ENCODE data around the gene ABHD16B.

The ABHD16B gene

DNA sequence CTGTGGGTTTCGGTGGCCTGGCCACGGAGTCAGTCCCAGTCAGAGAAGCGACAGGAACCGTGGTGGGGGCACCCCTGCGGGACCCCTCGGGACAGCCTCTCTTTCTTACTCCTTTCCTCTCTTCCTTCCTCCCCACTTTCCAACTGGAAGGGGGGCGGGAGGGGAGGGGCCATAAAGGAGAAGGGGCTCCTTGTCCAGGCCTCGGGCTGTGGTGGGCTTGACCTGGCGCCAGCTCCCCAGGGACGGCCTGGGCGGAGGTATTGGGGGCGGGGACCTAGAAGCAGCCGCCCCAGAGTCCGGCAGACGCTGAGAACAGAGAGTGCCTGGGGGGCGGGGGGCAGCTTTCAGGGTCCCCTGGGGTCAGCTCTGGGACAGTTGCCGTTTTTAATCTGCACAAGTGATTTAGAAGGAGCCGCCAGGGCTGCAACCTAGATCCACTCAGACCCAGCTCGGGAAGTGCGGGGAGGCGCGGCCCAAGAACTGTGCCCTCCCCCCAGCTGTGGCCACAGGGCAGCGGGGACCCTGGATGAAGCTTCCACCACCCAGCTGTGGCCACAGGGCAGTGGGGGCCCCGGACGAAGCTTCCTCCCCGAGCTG lies 6.4 kb upstream of the ABHD16B start:
- ChIA-PET CTCF (no interaction called here), POLR2A (interaction anchor here (0.9 kb wide), 1 partner anchor 10 kb away, joined by 9 read pairs; the partner anchor contains the start of gene TPD52L2)
- TF ChIP-seq SP1 (IDR thresholded peaks at IDR 0.05) = no peak
- no peak for TF ChIP-seq ARNT (IDR thresholded peaks at IDR 0.05)
- no peak for TF ChIP-seq L3MBTL2 (conservative IDR thresholded peaks at IDR 0.05)
- TF ChIP-seq, protein P1, sequence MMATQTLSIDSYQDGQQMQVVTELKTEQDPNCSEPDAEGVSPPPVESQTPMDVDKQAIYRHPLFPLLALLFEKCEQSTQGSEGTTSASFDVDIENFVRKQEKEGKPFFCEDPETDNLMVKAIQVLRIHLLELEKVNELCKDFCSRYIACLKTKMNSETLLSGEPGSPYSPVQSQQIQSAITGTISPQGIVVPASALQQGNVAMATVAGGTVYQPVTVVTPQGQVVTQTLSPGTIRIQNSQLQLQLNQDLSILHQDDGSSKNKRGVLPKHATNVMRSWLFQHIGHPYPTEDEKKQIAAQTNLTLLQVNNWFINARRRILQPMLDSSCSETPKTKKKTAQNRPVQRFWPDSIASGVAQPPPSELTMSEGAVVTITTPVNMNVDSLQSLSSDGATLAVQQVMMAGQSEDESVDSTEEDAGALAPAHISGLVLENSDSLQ (IDR thresholded peaks at IDR 0.05) = no peak
- TF ChIP-seq ZNF384 (IDR thresholded peaks at IDR 0.05) = no peak
- no peak for TF ChIP-seq TARDBP (IDR thresholded peaks at IDR 0.05)
- no peak for DNase-seq (ENCODE audit: extremely low spot score)

DNA sequence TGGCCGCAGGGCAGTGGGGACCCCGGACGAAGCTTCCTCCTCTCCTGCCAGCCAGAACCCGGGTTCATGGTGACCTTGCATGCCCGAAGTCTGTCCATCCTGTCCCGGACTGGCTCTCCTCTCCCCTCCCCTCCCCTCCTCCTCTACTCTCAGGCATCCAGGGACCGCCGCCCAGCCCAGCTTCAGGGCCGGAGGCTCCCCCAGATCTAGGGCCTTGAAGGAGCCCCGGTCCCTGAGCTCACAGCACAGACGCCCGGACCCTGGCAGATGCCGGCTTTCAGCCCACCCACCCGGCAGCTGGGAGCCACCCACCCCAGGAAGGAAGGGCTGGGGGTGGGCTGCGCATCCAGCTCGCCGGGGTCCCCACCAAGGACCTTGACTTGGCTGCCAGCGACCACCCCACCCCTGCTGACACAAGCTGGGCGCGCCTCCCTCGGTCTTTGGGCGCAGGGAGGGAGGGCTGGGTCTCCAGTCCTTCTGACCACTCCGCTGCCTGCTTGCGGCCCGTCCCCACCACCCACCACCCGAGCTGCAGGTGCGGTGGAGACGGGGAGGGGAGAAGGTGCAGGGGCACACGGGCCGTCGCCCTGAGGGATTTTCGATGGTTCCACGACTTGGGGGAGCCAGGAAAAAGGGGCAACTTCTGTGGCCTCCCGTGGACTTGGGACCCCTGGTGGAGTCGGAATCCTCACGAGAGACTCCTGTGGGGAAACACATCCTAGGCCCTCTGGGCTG lies 5.8 kb upstream of the ABHD16B start:
- CTCF ChIA-PET = interaction anchor here (0.6 kb wide), 1 partner anchor 73 kb away, joined by 3 read pairs; no protein-coding TSS in a partner anchor
- no peak for TF ChIP-seq L3MBTL2 (conservative IDR thresholded peaks at IDR 0.05)
- TF ChIP-seq, protein P1 (IDR thresholded peaks at IDR 0.05) = no peak
- no peak for TF ChIP-seq CTBP1 (IDR thresholded peaks at IDR 0.05; ENCODE audit: borderline replicate concordance)
- no peak for TF ChIP-seq SP1 (IDR thresholded peaks at IDR 0.05)
- no peak for TF ChIP-seq HDGF (IDR thresholded peaks at IDR 0.05; ENCODE audit: borderline replicate concordance)
- TF ChIP-seq ZNF384 (IDR thresholded peaks at IDR 0.05) = no peak
- TF ChIP-seq NFRKB (IDR thresholded peaks at IDR 0.05) = no peak
- no peak for TF ChIP-seq ELF4 (IDR thresholded peaks at IDR 0.05)
- TF ChIP-seq ARNT (IDR thresholded peaks at IDR 0.05) = no peak
- no peak for TF ChIP-seq BHLHE40 (IDR thresholded peaks at IDR 0.05; ENCODE audit: borderline replicate concordance)
- TF ChIP-seq SUZ12 (IDR thresholded peaks at IDR 0.05) = no peak
- no peak for TF ChIP-seq TARDBP (IDR thresholded peaks at IDR 0.05)
- no peak for TF ChIP-seq LEF1 (IDR thresholded peaks at IDR 0.05; ENCODE audit: borderline replicate concordance)
- no peak for TF ChIP-seq FOXM1 (IDR thresholded peaks at IDR 0.05; ENCODE audit: borderline replicate concordance)
- DNase-seq (ENCODE audit: extremely low spot score) = no peak
- POLR2A ChIA-PET = interaction anchor here (0.9 to 1.2 kb wide), 2 partner anchors 9 kb away, joined by 6 to 9 read pairs; partner anchors contain the start of gene TPD52L2

DNA sequence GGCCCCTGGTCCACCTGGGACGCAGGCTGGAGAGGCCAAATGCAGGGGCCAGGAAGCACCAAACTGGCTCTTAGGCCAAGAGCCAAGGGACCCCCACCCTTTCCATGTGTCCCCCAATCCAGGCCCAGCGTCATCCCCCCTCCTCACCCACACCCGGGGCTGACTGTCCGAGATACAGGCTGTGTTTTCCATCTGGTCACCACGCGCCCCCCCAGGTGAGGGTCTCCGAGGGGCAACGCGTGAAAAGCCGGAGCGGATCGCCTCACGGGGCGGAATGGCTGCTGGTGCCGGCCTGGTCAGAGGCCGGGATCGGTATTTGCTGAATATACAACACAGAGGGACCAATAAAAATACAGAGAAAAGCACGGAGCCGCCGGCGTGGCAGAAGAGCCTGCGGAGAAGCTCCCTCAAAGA lies 5.2 kb upstream of the ABHD16B start:
- TF ChIP-seq CTBP1 (IDR thresholded peaks at IDR 0.05; ENCODE audit: borderline replicate concordance) (no peak), BHLHE40 (IDR thresholded peaks at IDR 0.05; ENCODE audit: borderline replicate concordance) (no peak), L3MBTL2 (conservative IDR thresholded peaks at IDR 0.05) (no peak), ARNT (IDR thresholded peaks at IDR 0.05) (no peak), NFRKB (IDR thresholded peaks at IDR 0.05) (no peak), LEF1 (IDR thresholded peaks at IDR 0.05; ENCODE audit: borderline replicate concordance) (no peak), FOXK2 (IDR thresholded peaks at IDR 0.05) (no peak), SP1 (IDR thresholded peaks at IDR 0.05) (no peak), ELF4 (IDR thresholded peaks at IDR 0.05) (no peak), SUZ12 (IDR thresholded peaks at IDR 0.05) (no peak), HDGF (IDR thresholded peaks at IDR 0.05; ENCODE audit: borderline replicate concordance) (no peak)
- CTCF ChIA-PET = interaction anchor here (0.6 kb wide), 1 partner anchor 74 kb away, joined by 3 read pairs; no protein-coding TSS in a partner anchor
- POLR2A ChIA-PET = interaction anchor here (1.2 kb wide), 1 partner anchor 9 kb away, joined by 6 read pairs; the partner anchor contains the start of gene TPD52L2
- DNase-seq (ENCODE audit: extremely low spot score) = no peak

DNA sequence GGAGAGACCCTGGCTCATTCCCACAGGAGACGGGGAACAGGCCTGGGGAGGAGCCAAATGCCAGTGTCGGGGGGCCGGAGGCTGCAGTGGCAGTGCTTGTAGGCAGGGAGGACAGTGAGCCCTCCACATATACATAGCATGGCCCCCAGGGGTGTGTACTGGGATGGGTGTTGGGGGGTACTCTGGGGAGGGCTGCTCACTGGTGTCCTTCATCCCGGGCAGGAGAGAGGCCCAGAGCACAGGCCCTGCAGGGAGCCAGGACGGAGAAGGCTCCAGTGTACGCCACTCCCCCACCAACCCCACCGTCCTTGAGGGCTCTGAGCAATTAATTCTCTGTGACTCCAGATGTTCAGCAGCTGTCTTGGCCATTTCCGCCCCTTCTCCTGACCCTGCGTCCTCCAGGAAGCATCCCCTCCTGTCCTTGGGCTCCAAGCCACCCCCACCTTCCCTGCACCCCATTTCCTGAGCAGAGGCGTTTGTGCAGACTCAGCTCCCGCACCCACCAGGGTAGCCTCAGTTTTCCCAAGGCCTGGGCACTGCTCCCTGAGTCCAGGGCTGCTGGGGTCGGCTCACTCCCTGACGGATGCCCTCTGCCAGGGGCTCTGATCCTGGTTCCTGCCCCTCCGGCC lies 3.4 kb upstream of the ABHD16B start:
- POLR2A ChIA-PET = no interaction called here
- CTCF ChIA-PET = no interaction called here
- no peak for DNase-seq (ENCODE audit: extremely low spot score)
- TF ChIP-seq ZNF384 (IDR thresholded peaks at IDR 0.05) (no peak), HDGF (IDR thresholded peaks at IDR 0.05; ENCODE audit: borderline replicate concordance) (no peak), L3MBTL2 (conservative IDR thresholded peaks at IDR 0.05) (no peak), BHLHE40 (IDR thresholded peaks at IDR 0.05; ENCODE audit: borderline replicate concordance) (no peak), ELF4 (IDR thresholded peaks at IDR 0.05) (no peak), CTBP1 (IDR thresholded peaks at IDR 0.05; ENCODE audit: borderline replicate concordance) (no peak), FOXM1 (IDR thresholded peaks at IDR 0.05; ENCODE audit: borderline replicate concordance) (no peak), NFRKB (IDR thresholded peaks at IDR 0.05) (no peak), SUZ12 (IDR thresholded peaks at IDR 0.05) (no peak), TARDBP (IDR thresholded peaks at IDR 0.05) (no peak)
- TF ChIP-seq, protein P1 (IDR thresholded peaks at IDR 0.05) = no peak

DNA sequence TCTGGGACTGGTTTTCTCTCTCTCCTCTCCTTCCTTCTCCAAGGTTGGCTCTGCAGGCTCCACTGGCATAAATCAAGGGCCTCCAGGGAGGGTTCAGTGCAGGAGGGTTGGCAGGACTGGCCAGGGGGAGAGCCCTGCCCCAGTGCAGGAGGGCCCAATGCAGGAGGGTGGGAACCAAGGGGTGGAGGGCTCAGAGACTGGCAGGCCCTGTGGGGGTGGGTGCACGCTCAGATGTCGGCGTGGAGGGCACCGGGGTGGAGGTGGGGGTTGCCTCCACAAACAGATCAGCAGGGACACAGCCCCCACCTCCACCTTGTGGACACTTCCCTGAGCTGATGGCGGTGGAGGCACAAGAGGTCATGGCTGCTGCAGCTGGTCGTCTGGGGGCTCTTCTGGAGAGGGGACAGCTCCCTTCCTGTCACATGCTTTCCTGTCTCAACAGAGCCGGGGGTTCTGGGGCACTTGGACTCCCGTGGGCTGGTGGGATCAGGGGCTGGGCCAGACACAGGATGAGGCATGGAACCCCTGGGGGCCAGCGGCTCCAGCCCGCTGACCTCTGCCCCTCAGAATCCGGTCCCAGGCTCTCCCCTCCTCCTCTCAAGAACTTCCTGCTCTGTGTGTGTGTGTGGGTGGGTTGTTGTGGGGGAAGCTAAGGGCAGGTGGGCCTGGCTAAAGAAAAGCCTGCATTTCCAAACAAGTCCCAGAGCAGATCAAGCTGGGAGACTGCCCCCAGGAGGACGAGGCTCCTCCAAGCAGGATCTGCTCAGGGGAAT lies 2.7 kb upstream of the ABHD16B start:
- CTCF ChIA-PET = no interaction called here
- TF ChIP-seq SP1 (IDR thresholded peaks at IDR 0.05) = no peak
- no peak for TF ChIP-seq ELF4 (IDR thresholded peaks at IDR 0.05)
- no peak for TF ChIP-seq HDGF (IDR thresholded peaks at IDR 0.05; ENCODE audit: borderline replicate concordance)
- TF ChIP-seq ARNT (IDR thresholded peaks at IDR 0.05) = no peak
- no peak for TF ChIP-seq NFRKB (IDR thresholded peaks at IDR 0.05)
- no peak for TF ChIP-seq FOXK2 (IDR thresholded peaks at IDR 0.05)
- TF ChIP-seq SUZ12 (IDR thresholded peaks at IDR 0.05) = no peak
- TF ChIP-seq, protein P1 (IDR thresholded peaks at IDR 0.05) = no peak
- no peak for TF ChIP-seq FOXM1 (IDR thresholded peaks at IDR 0.05; ENCODE audit: borderline replicate concordance)
- TF ChIP-seq ZNF384 (IDR thresholded peaks at IDR 0.05) = no peak
- TF ChIP-seq TARDBP (IDR thresholded peaks at IDR 0.05) = no peak
- TF ChIP-seq LEF1 (IDR thresholded peaks at IDR 0.05; ENCODE audit: borderline replicate concordance) = no peak
- no peak for DNase-seq (ENCODE audit: extremely low spot score)
- POLR2A ChIA-PET = no interaction called here
